Trophoblast cell (in vitro differentiated cells and primary cell): ENCODE results near the gene ESYT2.

ENCODE experiments used
- DNase-seq, 2 donors: peaks; one replicate each; pipeline ENCODE4 v3.0.0-alpha.2; 2016
- H2AFZ ChIP-seq: 2 replicates; pipeline ENCODE4 v1.6.1; 2013; ENCODE audit warnings: low read length, moderate library complexity, mild to moderate bottlenecking; ENCODE audit not compliant: insufficient read depth, poor library complexity
- H2AK5ac ChIP-seq: 2 replicates; pipeline ENCODE4 v1.6.1; 2013; ENCODE audit warnings: mild to moderate bottlenecking, low read length
- H2BK120ac ChIP-seq: 2 replicates; pipeline ENCODE4 v1.6.1; 2013; ENCODE audit warnings: low read length, mild to moderate bottlenecking, moderate library complexity; ENCODE audit not compliant: insufficient read depth, poor library complexity
- H2BK12ac ChIP-seq: 2 replicates; pipeline ENCODE4 v1.6.1; 2013; ENCODE audit warnings: mild to moderate bottlenecking, low read length, moderate library complexity
- H2BK5ac ChIP-seq: 2 replicates; pipeline ENCODE4 v1.6.1; 2013; ENCODE audit warnings: low read length, low read depth, moderate library complexity, mild to moderate bottlenecking; ENCODE audit not compliant: poor library complexity
- H3K14ac ChIP-seq: 2 replicates; pipeline ENCODE4 v1.6.1; 2013; ENCODE audit warnings: mild to moderate bottlenecking, low read length
- H3K18ac ChIP-seq: 2 replicates; pipeline ENCODE4 v1.6.1; 2013; ENCODE audit warnings: mild to moderate bottlenecking, low read length
- H3K23ac ChIP-seq: 2 replicates; pipeline ENCODE4 v1.6.1; 2013; ENCODE audit warnings: low read length
- H3K27ac ChIP-seq: 2 replicates; pipeline ENCODE4 v1.5.1; 2013; ENCODE audit warnings: low read depth, mild to moderate bottlenecking, inconsistent platforms, low read length, moderate library complexity
- H3K27me3 ChIP-seq: 2 replicates; pipeline ENCODE4 v1.6.1; 2013; ENCODE audit warnings: inconsistent platforms, mild to moderate bottlenecking, low read length, moderate library complexity; ENCODE audit not compliant: insufficient read depth
- H3K36me3 ChIP-seq, 2 experiments: 1 replicate in 1 of 2; 2 replicates in 1 of 2; pipeline ENCODE4 v1.6.1; 2013; ENCODE audit warnings: low read length in 2 of 2, mild to moderate bottlenecking in 2 of 2, moderate library complexity in 1 of 2; ENCODE audit not compliant: insufficient read depth in 2 of 2, control insufficient read depth in 1 of 2
- H3K4ac ChIP-seq: 2 replicates; pipeline ENCODE4 v1.6.1; 2013; ENCODE audit warnings: low read depth, mild to moderate bottlenecking, low read length, moderate library complexity
- H3K4me1 ChIP-seq, 2 experiments: 1 replicate in 1 of 2; 2 replicates in 1 of 2; pipeline ENCODE4 v1.6.1; 2013; ENCODE audit warnings: low read length in 2 of 2, mild to moderate bottlenecking in 2 of 2, moderate library complexity in 1 of 2; ENCODE audit not compliant: insufficient read depth in 2 of 2, control insufficient read depth in 1 of 2
- H3K4me2 ChIP-seq: 2 replicates; pipeline ENCODE4 v1.6.1; 2013; ENCODE audit warnings: inconsistent platforms, mild to moderate bottlenecking, low read length, moderate library complexity
- H3K4me3 ChIP-seq: 2 replicates; pipeline ENCODE4 v1.5.1; 2013; ENCODE audit warnings: mild to moderate bottlenecking, low read depth, low read length, inconsistent platforms
- H3K79me1 ChIP-seq: one replicate; pipeline ENCODE4 v1.6.1; 2013; ENCODE audit warnings: low read length
- H3K79me2 ChIP-seq: 2 replicates; pipeline ENCODE4 v1.6.1; 2013; ENCODE audit warnings: low read length, mild to moderate bottlenecking; ENCODE audit not compliant: control insufficient read depth, insufficient read depth, poor library complexity
- H3K9ac ChIP-seq: 2 replicates; pipeline ENCODE4 v1.6.1; 2013; ENCODE audit warnings: mild to moderate bottlenecking, low read length
- H3K9me3 ChIP-seq: 2 replicates; pipeline ENCODE4 v1.6.1; 2013; ENCODE audit warnings: low read depth, mild to moderate bottlenecking, control low read depth, inconsistent platforms, low read length; ENCODE audit not compliant: insufficient read depth
- H4K12ac ChIP-seq: 2 replicates; pipeline ENCODE4 v1.6.1; 2013; ENCODE audit warnings: low read depth, mild to moderate bottlenecking, low read length, moderate library complexity
- H4K8ac ChIP-seq: 2 replicates; pipeline ENCODE4 v1.6.1; 2013; ENCODE audit warnings: low read depth, mild to moderate bottlenecking, low read length, moderate library complexity
- H4K91ac ChIP-seq: one replicate; pipeline ENCODE4 v1.6.1; 2013; ENCODE audit warnings: low read depth, mild to moderate bottlenecking, low read length, moderate library complexity
- WGBS: extraction: QIAGEN DNeasy Blood & Tissue Kit; methylation state at CpG from one replicate; pipeline ENCODE4 v1.1.7; 2013; ENCODE audit warnings: missing lambda C conversion rate; ENCODE audit not compliant: insufficient read length, insufficient coverage; ENCODE audit errors: extremely low coverage; 5-methylcytosine and 5-hydroxymethylcytosine counted together

The ESYT2 gene

DNA sequence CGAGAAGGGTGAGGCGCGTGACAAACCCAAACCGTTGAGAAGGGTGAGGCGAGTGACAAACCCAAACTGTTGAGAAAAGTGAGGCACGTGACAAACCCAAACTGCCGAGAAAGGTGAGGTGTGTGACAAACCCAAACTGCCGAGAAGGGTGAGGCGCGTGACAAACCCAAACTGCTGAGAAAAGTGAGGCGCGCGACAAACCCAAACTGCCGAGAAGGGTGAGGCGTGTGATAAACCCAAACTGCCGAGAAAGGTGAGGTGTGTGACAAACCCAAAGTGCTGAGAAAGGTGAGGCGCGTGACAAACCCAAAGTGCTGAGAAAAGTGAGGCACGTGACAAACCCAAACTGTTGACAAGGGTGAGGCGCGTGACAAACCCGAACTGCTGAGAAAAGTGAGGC lies 25.0 kb downstream of the ESYT2 start:
- Histone ChIP-seq H3K14ac (no peak overlapping the region), H3K18ac (no peak overlapping the region), H3K23ac (no peak overlapping the region), H3K27me3 (no peaks in the 10 kb centered on the region), H3K4ac (peak overlapping the region; percentile 3), H4K12ac (no peak overlapping the region), H4K91ac (no peak overlapping the region), H3K4me2 (no peak overlapping the region), H3K27ac (no peak overlapping the region), H3K4me3 (no peak overlapping the region), H3K79me2 (peaks cover 10% of the 10 kb centered on the region), H2AK5ac (peak overlapping the region; percentile 35), H3K79me1 (peaks cover 11% of the 10 kb centered on the region), H2BK5ac (no peak overlapping the region), H2BK12ac (no peak overlapping the region), H3K9ac (no peak overlapping the region), H4K8ac (no peak overlapping the region), H2AFZ (no peak overlapping the region), H2BK120ac (no peak overlapping the region), H3K4me1 (peaks cover 7 to 14% of the 10 kb centered on the region in 2 experiments), H3K9me3 (peaks cover 5% of the 10 kb centered on the region), H3K36me3 (peaks cover 9 to 11% of the 10 kb centered on the region in 2 experiments)
- no CpG with 5 or more reads among the region's 22 CpGs for WGBS
- no peak for DNase-seq

DNA sequence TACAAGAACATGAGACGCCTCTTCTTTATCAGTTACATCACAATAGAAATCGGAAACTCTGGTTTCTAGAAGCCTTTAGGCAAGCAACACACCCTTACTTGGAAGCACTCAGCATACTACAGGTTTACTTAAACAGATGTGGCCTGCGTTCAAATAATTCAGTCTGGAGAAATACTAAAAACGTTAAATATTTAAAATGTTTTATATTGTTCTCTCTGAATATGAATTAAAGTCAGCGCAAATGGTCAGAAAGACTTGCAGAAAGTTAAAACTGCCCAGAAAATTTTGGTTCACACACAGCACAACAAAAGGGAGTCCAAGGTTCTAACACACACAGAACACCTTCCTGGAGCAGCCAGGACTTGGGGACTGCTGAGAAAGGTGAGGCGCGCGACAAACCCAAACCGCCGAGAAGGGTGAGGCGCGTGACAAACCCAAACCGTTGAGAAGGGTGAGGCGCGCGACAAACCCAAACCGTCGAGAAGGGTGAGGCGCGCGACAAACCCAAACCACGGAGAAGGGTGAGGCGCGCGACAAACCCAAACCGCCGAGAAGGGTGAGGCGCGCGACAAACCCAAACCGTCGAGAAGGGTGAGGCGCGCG lies 25.8 kb downstream of the ESYT2 start:
- Histone ChIP-seq H2BK5ac (peak overlapping the region; percentile 71), H4K12ac (no peak overlapping the region), H4K91ac (peak overlapping the region; percentile 70), H3K14ac (peak overlapping the region; percentile 80), H3K79me2 (peaks cover 10% of the 10 kb centered on the region), H2AK5ac (peak overlapping the region; percentile 53), H2AFZ (no peak overlapping the region), H3K4me3 (no peak overlapping the region), H3K36me3 (peaks cover 9 to 11% of the 10 kb centered on the region in 2 experiments), H3K9ac (no peak overlapping the region), H3K18ac (no peak overlapping the region), H3K4me2 (no peak overlapping the region), H3K27me3 (no peaks in the 10 kb centered on the region), H3K9me3 (peaks cover 5% of the 10 kb centered on the region), H3K23ac (no peak overlapping the region), H4K8ac (no peak overlapping the region), H2BK12ac (peak overlapping the region; percentile 89), H3K4me1 (peaks cover 7 to 14% of the 10 kb centered on the region in 2 experiments), H2BK120ac (peak overlapping the region; percentile 90), H3K4ac (peak overlapping the region; percentile 88), H3K27ac (peak overlapping the region; percentile 96), H3K79me1 (peaks cover 11% of the 10 kb centered on the region)
- DNase-seq: peak in 1 of 2 donors; percentile 77
- no CpG with 5 or more reads among the region's 35 CpGs for WGBS

GRCh38 chr7:158802535-158803366 lies 26.6 kb downstream of the ESYT2 start:
- H3K18ac ChIP-seq: no peak overlapping the region
- H3K79me2 ChIP-seq: peaks cover 8% of the 10 kb centered on the region
- no peak overlapping the region for H2AFZ ChIP-seq
- H3K23ac ChIP-seq: no peak overlapping the region
- no CpG with 5 or more reads among the region's 9 CpGs for WGBS
- H2BK12ac ChIP-seq: no peak overlapping the region
- peak overlapping the region; percentile 58 for H4K91ac ChIP-seq
- DNase-seq: peak; percentile 79 to 91
- H3K36me3 ChIP-seq: peaks cover 7 to 9% of the 10 kb centered on the region in 2 experiments
- no peak overlapping the region for H3K4ac ChIP-seq
- H4K12ac ChIP-seq: no peak overlapping the region
- H3K27ac ChIP-seq: peak overlapping the region; percentile 96
- H3K4me1 ChIP-seq: peaks cover 6 to 13% of the 10 kb centered on the region in 2 experiments
- peak overlapping the region; percentile 70 for H2BK120ac ChIP-seq
- H3K27me3 ChIP-seq: no peaks in the 10 kb centered on the region
- H3K4me2 ChIP-seq: peak overlapping the region; percentile 49
- H3K79me1 ChIP-seq: peaks cover 11% of the 10 kb centered on the region
- no peak overlapping the region for H2AK5ac ChIP-seq
- H3K4me3 ChIP-seq: no peak overlapping the region
- H3K9ac ChIP-seq: no peak overlapping the region
- peaks cover 5% of the 10 kb centered on the region for H3K9me3 ChIP-seq
- H4K8ac ChIP-seq: no peak overlapping the region
- H3K14ac ChIP-seq: peak overlapping the region; percentile 59
- H2BK5ac ChIP-seq: peak overlapping the region; percentile 86

DNA sequence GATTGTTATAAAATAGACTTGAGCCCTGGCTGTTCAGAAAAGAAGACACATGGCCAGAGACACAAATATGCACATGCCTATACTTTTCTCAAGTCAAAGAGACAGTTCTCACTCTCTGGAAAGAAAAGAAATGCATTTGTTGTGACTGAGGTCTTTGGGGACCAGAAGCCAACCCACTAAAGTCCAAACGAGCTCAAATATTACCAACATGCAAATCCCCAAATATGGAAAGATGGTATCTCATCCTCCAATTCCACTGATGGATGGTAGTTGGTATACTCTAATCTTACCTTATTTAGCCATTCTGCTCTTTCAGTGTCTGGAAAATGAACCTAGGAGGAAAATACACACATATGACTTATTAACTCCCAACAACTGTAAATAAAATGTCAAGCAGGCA lies 30.6 kb downstream of the ESYT2 start:
- H2BK5ac ChIP-seq: no peak overlapping the region
- WGBS: no CpG with 5 or more reads among the region's 1 CpG

More for the DNA sequence above, 30.6 kb downstream of the ESYT2 start:
- DNase-seq: no peak
- no peak overlapping the region for H2AFZ ChIP-seq
- no peak overlapping the region for H4K12ac ChIP-seq
- no peak overlapping the region for H2BK12ac ChIP-seq
- H3K4me3 ChIP-seq: no peak overlapping the region
- no peak overlapping the region for H3K18ac ChIP-seq
- H3K9ac ChIP-seq: no peak overlapping the region
- H3K4me2 ChIP-seq: no peak overlapping the region
- peaks cover 4% of the 10 kb centered on the region for H3K79me2 ChIP-seq
- H3K79me1 ChIP-seq: peaks cover 8% of the 10 kb centered on the region
- no peak overlapping the region for H2BK120ac ChIP-seq
- no peak overlapping the region for H4K8ac ChIP-seq
- no peaks in the 10 kb centered on the region for H3K9me3 ChIP-seq
- no peak overlapping the region for H2AK5ac ChIP-seq
- no peak overlapping the region for H4K91ac ChIP-seq
- peaks cover 3 to 12% of the 10 kb centered on the region in 2 experiments for H3K4me1 ChIP-seq
- no peak overlapping the region for H3K14ac ChIP-seq
- H3K27ac ChIP-seq: no peak overlapping the region
- no peak overlapping the region for H3K4ac ChIP-seq
- H3K36me3 ChIP-seq: peaks cover 26 to 28% of the 10 kb centered on the region in 2 experiments
- H3K23ac ChIP-seq: no peak overlapping the region
- H3K27me3 ChIP-seq: no peaks in the 10 kb centered on the region
